Measurements from ENCODE around the gene MCU. TPM values are rescaled to one million over a fixed set of nuclear protein-coding genes. Genes with fewer than 3 reads are reported as not detected.

MCU gene
- total and polyA plus RNA-seq, 2 donors (not counting 1 experiment from before 2014, with no cell fraction given) = 11.7 to 21.1 TPM

DNA sequence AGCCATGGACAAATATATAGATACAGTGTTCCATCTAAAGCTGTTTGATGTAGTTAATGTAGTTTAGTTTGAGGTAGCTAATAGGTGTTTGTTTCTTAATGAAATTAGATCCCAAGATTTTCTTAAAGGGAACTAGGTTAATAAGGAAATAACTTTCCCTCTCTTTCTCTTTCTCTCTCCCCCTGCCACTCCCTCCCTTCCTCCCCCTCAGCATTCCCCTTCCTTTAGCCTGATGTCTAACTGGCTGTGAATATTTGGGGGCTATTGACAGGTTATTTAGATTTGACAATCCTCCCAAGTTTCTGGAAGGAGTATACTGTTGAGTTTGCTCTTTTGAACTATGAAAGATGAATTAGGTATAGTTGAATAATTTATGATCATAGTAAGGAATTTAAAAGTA lies 136.4 kb downstream of the MCU start:
- ChIA-PET POLR2A (no interaction called here), CTCF (interaction anchor here (1.2 kb wide), 1 partner anchor 456 kb away, joined by 3 read pairs; no protein-coding TSS in a partner anchor)
- peaks cover 5% of the 10 kb centered on the region for H3K4me1 Mint-ChIP-seq
- no peak overlapping the region for H3K27ac Mint-ChIP-seq
- intact Hi-C loops (cut with micrococcal nuclease) = no loop called here
- DNase-seq (no peak), ATAC-seq (ENCODE audit: low read depth) (no peak)
- H3K9ac ChIP-seq (ENCODE audit: low read length) = no peak overlapping the region
- H3K36me3 ChIP-seq (replicated peaks in 1 of 2; ENCODE audit: control extremely low read depth in 1 of 2, control insufficient read depth in 1 of 2, extremely low read depth in 1 of 2, insufficient read depth in 2 of 2, low read length in 1 of 2) = no peaks in the 10 kb centered on the region
- no peaks in the 10 kb centered on the region for H3K27me3 Mint-ChIP-seq
- H3K4me3 Mint-ChIP-seq = no peak overlapping the region
- no peak overlapping the region for H3K4me2 ChIP-seq (replicated peaks; ENCODE audit: low read depth, low read length, poor library complexity, severe bottlenecking)
- H3K9me3 Mint-ChIP-seq (ENCODE audit: insufficient read depth) = no peaks in the 10 kb centered on the region
- H3K27me3 ChIP-seq (replicated peaks in 1 of 4; ENCODE audit: control extremely low read depth in 1 of 4, control insufficient read depth in 3 of 4, insufficient read depth in 4 of 4, low read length in 3 of 4) = no peaks in the 10 kb centered on the region
- H3K27ac ChIP-seq (ENCODE audit: low read length in 2 of 2) = no peak overlapping the region
- no peak overlapping the region for H2AFZ ChIP-seq (ENCODE audit: insufficient read depth, low read depth, low read length, poor library complexity, severe bottlenecking)
- no peak overlapping the region for H3K4me3 ChIP-seq (ENCODE audit: control extremely low read depth in 1 of 5, extremely low read depth in 1 of 5, insufficient read depth in 1 of 5, low read depth in 2 of 5, low read length in 4 of 5)
- no peaks in the 10 kb centered on the region for H3K4me1 ChIP-seq (ENCODE audit: control insufficient read depth in 2 of 2, insufficient read depth in 2 of 2, low read length in 2 of 2)
- H3K9me3 ChIP-seq (ENCODE audit: control extremely low read depth in 1 of 3, control insufficient read depth in 2 of 3, insufficient read depth in 1 of 3, low read length in 2 of 3) = no peaks in the 10 kb centered on the region
- no peaks in the 10 kb centered on the region for H3K79me2 ChIP-seq (ENCODE audit: control insufficient read depth, insufficient read depth, low read length)
- no peak for TF ChIP-seq EZH2 (IDR thresholded peaks at IDR 0.05; ENCODE audit: borderline replicate concordance, insufficient read depth, low read depth, low read length, poor library complexity, severe bottlenecking)
- TF ChIP-seq, protein P1, sequence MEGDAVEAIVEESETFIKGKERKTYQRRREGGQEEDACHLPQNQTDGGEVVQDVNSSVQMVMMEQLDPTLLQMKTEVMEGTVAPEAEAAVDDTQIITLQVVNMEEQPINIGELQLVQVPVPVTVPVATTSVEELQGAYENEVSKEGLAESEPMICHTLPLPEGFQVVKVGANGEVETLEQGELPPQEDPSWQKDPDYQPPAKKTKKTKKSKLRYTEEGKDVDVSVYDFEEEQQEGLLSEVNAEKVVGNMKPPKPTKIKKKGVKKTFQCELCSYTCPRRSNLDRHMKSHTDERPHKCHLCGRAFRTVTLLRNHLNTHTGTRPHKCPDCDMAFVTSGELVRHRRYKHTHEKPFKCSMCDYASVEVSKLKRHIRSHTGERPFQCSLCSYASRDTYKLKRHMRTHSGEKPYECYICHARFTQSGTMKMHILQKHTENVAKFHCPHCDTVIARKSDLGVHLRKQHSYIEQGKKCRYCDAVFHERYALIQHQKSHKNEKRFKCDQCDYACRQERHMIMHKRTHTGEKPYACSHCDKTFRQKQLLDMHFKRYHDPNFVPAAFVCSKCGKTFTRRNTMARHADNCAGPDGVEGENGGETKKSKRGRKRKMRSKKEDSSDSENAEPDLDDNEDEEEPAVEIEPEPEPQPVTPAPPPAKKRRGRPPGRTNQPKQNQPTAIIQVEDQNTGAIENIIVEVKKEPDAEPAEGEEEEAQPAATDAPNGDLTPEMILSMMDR (IDR thresholded peaks at IDR 0.05) = no peak
- no peaks in the 10 kb centered on the region for H4K20me1 ChIP-seq (ENCODE audit: control insufficient read depth, insufficient read depth, low read length, poor library complexity, severe bottlenecking)

- POLR2A ChIA-PET = no interaction called here
- Mint-ChIP-seq H3K9me3 (ENCODE audit: insufficient read depth) (no peaks in the 10 kb centered on the region), H3K27me3 (no peaks in the 10 kb centered on the region), H3K4me1 (peaks cover 5% of the 10 kb centered on the region), H3K27ac (no peak overlapping the region), H3K4me3 (no peak overlapping the region)
- Histone ChIP-seq H4K20me1 (ENCODE audit: control insufficient read depth, insufficient read depth, low read length, poor library complexity, severe bottlenecking) (no peaks in the 10 kb centered on the region), H3K79me2 (ENCODE audit: control insufficient read depth, insufficient read depth, low read length) (no peaks in the 10 kb centered on the region), H3K36me3 (replicated peaks in 1 of 2; ENCODE audit: control extremely low read depth in 1 of 2, control insufficient read depth in 1 of 2, extremely low read depth in 1 of 2, insufficient read depth in 2 of 2, low read length in 1 of 2) (no peaks in the 10 kb centered on the region), H3K27me3 (replicated peaks in 1 of 4; ENCODE audit: control extremely low read depth in 1 of 4, control insufficient read depth in 3 of 4, insufficient read depth in 4 of 4, low read length in 3 of 4) (no peaks in the 10 kb centered on the region), H3K4me3 (ENCODE audit: control extremely low read depth in 1 of 5, extremely low read depth in 1 of 5, insufficient read depth in 1 of 5, low read depth in 2 of 5, low read length in 4 of 5) (no peak overlapping the region), H3K4me1 (ENCODE audit: control insufficient read depth in 2 of 2, insufficient read depth in 2 of 2, low read length in 2 of 2) (no peaks in the 10 kb centered on the region), H3K9me3 (ENCODE audit: control extremely low read depth in 1 of 3, control insufficient read depth in 2 of 3, insufficient read depth in 1 of 3, low read length in 2 of 3) (no peaks in the 10 kb centered on the region), H3K27ac (ENCODE audit: low read length in 2 of 2) (no peak overlapping the region), H2AFZ (ENCODE audit: insufficient read depth, low read depth, low read length, poor library complexity, severe bottlenecking) (no peak overlapping the region), H3K9ac (ENCODE audit: low read length) (no peak overlapping the region), H3K4me2 (replicated peaks; ENCODE audit: low read depth, low read length, poor library complexity, severe bottlenecking) (no peak overlapping the region)
- TF ChIP-seq EZH2 (IDR thresholded peaks at IDR 0.05; ENCODE audit: borderline replicate concordance, insufficient read depth, low read depth, low read length, poor library complexity, severe bottlenecking) = no peak
- TF ChIP-seq, protein P1 (IDR thresholded peaks at IDR 0.05) = no peak
- no peak for DNase-seq
- intact Hi-C loops (cut with micrococcal nuclease) = no loop called here
- 80% methylated on average over 1 of the region's 2 CpGs for WGBS (ENCODE audit: insufficient coverage)
- CTCF ChIA-PET = interaction anchor here (6.5 kb wide), 1 partner anchor 465 kb away, joined by 100 read pairs; no protein-coding TSS in a partner anchor
- no peak for ATAC-seq (ENCODE audit: low read depth)
Observed at GRCh38 chr10:72830625-72831024, 138.7 kb downstream of the MCU start.

Measured in B cell (primary cell).